ENCODE data around the gene TBX18.

Gene TBX18

DNA sequence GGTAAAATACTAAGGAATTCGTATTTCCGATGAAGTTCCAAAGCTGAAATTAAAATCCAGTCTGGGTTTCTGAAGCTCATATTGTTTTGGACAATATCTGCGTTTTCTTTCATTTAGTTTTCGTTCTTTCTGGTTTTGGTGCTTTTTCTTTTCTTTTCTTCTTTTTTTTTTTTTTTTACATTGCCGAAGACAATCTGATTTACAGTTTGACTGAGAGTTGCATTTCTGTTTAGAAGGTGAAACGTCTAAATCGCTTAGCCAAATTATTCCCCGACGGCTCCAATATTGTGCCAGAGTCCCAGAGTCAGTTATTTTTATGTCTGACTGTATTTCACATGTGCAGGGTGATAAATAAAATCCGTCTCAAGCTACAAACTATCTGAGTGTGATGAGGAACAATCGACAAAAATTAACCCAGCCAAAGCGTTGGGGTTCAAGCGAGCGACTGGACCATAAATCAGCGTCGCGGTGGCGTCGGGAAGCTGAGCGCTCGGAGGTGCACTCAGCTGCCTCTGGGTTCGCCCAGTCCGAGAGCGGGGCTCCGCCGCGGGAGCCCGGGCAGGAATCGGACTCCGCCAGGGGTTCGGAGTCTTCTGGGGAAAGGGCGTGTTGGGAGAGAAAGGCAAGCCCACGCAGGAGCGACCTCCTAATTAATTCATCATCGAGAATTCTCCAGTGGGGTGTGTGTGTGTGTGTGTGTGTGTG is 8.2 kb upstream of the TBX18 start:
- DNase-seq, result peak; percentile 63

DNA sequence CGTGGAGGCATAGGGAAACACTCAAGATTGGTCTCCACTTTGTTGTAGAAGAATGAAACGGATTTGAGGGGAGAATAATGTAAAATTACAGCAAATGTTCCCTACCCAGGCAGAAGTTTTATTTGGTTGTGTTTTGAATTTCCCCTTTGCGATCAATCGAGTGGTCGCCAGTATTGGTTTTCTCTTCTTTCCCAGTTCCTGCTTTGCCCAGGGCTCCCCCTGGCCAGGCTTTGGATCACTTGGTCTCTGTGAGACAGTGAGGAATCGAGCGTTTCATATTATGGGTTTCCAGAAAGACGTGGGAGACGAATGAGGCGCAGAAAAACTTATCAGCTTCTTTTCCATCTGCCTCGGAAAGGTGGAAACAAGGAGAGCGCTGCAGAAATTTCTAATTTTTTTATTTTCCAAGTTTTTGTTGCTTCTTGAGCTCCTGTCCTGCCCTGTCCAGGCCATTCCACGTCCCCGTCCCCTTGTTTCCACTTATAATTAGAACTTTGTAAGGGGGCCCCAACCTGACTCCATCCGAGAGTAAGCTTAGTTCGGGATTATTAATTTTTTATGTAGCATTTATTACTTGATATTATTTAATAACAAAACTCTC is 7.5 kb upstream of the TBX18 start:
- DNase-seq, result peak; percentile 49

DNA sequence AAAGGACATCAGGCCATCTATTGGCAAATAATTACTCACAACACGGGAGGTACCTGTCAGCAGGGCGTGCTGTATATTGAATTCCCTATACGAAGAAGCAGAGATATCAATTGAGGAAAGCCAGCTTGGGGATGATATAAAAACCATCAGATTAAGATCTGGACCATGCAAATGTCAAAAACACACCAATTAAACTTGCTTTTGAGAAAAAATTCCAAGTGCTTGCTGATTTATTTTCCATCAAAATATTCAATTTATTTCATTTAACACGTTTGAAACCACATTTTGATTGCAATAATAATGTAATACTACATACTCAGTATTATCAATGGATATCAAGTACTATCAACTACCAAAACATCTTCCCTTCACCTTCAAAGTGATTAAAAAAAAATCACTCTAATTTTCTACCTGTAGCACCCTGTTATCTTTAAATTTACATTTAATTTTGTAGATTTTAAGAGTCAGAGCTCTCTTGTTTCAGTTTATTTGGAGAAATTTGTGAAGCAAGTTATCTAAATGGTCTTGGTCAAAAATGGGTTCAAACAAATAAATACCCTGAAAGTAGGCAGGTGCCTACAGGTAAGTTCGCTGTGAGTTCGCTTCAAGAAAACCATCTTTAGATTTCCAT is 6.8 kb upstream of the TBX18 start:
- DNase-seq, result no peak

DNA sequence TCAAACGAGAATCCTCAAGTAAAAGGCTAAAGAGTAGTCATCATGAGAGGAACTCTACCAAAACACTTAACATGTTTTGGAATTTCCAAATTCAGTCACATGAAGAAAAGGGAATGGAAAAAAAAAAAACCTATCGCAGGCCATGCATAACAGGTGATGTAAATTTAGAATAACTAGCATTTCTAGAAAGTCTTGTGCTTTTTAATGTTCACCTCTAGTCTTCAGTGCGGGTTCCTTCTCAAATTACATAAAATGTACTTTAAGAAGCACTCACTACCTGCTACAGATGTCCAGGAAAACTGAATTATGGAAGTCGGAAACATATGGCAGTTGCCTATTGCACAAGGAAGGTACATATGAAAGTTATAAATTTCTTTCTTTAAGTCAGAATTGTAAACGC is 6.1 kb upstream of the TBX18 start:
- no peak for DNase-seq

DNA sequence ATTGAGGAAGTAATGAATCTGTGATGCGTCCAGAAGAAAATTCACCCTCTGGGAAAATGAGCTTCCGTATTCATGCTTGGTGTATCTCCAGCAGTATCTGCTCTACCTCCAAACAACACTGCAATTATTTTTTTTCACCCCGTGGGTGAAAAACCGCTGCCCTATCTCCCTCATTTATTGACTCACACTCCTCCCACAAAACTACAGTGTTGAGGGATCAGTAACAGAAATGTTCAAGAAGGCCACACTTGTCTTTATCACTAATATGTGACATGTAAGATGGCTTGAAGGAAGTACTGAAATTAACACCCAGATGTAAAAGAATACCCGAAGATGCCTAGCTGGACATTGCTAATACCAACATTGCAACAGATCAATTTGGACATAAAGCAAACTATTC is 4.9 kb upstream of the TBX18 start:
- no peak for DNase-seq

DNA sequence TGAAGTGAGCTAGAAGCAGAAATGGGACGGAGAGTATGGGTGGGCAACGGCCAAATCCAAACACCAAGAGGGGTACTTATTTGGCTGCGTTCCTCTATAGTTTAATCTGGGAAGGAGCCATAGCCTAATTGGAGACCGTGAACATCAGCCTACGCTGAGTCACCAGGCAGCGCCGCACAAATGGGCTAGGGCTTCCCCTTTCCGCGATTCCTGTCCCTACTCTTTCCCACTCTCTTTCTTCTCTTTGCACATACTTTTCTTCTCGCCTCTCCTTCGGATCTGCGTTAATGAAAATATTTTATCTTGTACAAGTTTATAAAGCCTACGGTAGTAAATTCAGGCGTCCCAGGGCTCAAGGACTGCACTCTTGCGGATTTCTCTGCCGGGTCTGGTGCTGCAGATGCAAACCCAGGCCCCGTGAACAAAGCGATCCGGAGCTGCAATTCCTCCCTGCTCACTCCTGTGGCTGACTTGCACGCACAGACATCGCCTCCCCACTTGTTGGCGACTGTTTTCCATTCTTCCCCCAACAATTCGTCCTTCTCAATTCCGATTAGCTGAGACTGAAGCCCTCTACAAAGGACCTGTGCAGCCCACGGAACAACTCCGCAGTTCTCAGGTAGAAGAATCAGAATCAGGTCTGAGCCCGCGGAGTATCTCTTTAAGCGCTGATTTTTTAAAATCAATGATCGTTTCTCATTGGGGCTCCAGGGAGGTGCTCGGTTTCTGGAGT is 4.2 kb upstream of the TBX18 start:
- DNase-seq, result peak; percentile 55

DNA sequence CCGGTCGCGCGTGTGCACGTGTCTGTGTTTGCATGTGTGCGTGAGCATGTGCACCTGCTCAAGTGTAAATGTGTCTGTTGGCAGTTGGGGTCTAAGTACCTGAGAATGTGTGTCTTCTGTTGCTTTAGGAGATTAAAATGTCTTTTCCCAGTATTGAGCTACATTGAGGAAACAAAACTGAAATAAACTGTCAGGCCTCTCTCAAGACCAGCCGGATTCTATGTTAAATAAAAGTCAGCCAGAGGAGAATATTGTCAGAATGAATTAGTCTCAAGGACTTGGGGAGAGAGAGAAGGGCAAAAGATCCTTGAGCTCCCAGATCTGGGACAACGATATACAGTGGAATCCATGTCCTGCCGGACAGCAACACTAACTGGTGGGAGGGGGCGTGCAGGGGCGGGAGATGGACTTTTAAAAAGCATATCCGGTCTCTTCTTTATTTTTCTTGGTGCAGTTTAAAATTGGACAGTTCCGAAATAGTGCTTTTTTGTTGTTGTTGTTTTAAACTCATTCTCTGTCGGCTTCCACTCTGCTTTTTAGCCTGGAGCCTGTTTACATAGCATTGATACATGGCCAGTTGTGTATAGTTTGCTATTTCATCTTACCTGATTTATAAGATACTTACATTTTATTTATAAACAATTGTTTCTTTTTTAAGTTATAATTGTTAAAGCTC is 3.3 kb upstream of the TBX18 start:
- DNase-seq, result peak; percentile 43

DNA sequence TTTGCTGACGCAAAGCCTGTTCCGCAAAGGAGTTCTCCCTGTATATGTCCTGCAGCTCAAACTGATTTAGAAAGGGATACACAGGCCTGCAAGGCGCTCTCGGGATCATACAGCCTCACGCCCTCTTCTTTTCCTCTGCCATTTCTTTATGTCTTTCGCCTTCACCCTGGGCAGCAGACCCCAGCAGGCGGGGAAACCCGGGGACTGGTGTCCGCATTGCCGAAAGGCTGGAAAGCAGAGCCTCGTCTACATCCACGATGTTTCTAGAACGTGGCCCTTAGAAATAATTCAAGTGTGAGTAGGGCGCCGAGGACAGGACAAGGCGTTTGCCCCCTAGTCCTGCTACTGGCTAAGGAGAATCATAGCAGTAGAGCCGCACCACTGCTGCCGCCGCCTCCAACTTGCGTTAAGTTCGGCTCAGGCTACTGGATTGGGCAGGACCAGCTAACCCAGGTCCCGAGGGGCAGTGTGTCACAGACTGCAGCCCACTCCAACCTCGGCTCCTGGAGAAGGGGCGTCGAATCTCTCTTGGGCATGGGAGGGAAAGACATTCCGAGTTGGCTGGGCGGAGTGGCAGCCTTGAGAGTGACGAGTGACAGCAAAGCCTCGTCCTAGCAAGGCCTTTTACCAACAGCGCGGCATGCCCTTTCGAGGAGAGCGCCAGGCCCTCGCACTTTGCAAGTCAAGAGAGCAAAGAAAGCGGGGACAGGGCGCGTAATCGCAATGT is 2.6 kb upstream of the TBX18 start:
- peak; percentile 40 for DNase-seq

DNA sequence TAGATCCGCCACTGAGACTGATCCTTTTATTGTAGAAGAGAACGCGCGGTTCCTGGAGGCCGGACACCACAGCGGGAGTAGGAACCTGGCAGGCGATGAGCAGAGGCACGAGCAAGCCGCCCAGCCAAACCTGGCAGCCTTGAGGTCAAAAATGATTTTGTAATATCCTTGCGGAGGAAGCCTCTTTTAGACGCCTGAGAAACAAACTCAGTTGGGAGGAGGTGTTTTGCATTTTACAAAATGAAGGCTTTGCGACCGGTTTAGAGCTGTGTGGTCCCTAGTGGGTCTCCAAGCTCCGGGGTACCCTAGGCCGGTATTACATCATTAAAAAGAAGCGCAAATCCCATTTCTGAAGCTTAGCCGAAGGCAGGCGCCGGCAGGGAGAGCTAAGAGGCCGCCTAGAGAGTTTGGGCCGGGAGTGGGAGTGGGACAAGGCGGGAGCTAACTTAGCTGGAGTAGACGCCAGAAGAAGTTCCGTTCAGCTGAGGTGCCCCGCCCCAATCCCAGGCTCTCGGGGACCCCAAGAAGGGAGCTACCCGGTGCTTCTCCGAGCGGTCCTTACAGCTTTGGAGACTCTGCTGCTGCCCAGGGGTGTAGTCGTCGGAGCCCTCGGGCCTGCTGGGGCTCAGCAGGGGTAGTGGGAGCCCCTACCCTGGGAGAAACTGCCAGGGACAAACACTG is 1.9 kb upstream of the TBX18 start:
- peak; percentile 68 for DNase-seq

DNA sequence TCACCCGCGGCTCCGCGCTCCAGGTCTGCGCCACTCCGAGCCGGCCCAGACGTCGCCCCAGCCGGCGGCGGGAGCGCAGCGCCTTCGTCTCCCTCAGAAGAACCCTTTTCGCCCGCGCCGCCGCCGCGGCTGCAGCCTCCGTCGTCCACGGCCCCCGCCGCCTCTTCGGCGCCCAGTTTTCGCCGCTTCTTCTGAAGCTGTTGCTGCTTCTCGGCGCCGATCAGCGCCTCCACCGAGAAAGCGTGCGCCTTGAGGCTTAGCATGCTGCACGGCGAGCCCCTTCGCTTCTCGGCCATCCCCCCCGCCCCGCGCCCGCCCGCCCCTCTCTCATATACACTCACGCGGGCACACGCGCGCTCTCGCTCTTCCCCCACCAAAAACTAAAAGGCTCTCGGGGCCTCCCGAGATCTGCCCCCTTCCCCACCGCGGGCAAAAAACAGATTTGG is 489 bp downstream of the TBX18 start:
- no peak for DNase-seq

DNA sequence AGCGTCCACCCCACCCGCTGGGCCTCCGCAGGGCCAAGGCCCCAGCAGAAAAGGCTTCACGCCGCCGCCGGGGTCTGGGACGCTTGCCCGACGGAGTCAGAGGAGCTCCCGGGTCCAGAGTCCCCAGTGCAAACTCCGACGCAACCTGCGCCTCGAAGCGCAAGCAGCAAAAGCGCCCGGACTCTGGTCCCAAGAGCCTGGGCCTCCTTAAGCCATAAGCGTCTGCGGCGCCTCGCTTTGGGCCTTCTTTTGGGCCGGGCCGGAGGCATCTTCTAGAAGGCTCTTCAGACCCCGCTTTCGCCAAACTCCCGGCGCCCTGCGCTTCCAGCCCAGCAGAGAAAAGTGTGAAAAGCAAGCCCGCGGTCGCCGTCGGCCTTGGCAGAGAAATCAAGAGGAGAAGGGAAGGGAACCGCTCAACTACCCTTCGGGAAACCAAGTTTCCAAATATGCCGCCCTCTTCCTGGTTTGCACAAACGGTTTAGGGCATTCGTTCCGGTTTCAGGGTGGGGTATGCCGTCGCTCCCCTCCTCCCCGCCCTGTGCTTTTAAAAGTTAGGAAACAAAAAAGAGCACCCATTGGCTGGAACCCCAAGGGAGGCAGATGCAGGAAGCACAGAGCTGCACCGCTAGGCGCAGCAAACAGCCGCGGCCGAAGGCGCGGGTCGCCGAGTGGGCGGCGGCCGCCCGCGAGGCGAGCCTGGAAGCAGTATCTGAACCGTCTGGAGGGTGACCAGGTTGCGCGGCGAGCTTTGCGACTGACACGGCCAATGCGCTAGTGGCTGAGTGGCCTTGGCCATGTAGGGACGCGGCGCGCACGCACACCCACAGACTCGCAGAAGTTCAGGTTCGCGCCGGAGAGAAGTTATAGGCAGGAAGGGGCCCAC is 1.2 kb downstream of the TBX18 start:
- peak; percentile 81 for DNase-seq

DNA sequence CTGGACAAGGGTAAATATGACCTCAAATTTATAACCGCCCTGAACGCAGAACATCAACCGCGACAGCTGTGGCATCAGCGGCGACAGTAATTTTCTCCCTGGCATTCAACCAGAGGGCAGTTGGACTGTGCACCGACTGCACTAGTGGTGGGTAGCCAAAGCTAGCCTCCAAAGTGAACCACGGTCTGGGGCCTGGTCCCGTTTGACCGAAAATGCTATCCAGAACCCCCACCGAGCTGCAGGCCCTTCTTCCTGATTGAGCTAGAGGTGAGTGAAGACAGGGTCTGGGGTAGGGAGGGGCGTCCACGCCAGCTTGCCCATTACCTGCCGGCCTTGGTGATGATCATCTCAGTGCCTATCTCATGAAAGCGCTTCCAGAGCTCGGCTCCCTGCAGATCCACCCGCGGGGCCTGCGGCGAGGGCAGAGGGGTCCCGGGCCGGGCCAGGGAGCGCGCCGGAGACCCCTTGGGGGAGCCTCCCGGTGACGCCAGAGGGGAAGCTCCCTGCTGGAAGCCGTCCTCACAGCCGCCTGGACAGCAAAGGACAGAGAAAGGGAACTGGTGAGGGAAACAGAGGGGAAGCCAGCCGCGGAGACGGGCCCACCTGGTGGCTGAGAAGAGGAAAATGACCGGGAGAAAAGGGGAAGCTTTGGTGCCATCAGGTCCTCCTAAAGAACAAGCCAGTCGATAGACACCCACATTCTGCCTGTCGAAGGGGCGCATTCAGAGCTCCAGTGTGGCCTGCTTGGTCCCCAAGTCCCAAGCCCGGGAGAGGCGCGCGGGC is 2.0 kb downstream of the TBX18 start:
- DNase-seq, result peak; percentile 70

DNA sequence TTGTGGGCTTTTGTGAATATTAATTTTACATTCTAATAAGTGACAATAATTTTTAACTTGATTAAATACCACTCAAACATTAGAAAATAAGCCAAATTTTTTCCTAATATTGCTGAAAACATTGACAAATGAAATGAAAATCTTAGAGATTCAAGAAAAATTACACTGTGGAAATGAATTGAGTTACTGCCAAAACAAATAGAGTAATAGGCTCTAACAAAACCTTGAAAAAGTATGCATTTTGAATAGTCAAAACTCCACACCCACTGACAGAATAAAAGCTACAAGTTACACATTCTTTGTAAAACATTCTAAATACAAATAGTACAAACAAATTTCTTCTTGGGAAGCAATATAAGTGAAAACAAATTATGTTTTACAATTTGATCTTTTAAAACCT is 5.9 kb downstream of the TBX18 start:
- DNase-seq, result no peak

DNA sequence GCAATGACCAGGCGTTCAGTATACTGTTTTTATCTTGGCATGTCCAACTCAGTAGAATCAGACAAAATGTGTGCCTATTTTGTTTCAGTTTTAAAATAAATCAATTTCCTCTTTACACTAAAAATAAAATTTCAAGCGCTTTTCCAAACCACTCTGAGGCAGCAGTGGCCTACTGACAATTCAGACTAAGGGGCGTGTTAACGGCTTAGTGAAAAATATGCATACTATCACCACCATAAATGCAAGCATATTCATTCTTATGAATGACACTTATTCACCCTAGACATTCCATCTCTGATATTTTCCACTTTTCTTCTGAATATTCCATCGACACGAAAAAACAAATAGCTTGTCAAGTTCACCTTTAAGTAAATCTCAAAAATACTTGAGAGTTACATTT is 7.5 kb downstream of the TBX18 start:
- no peak for DNase-seq

DNA sequence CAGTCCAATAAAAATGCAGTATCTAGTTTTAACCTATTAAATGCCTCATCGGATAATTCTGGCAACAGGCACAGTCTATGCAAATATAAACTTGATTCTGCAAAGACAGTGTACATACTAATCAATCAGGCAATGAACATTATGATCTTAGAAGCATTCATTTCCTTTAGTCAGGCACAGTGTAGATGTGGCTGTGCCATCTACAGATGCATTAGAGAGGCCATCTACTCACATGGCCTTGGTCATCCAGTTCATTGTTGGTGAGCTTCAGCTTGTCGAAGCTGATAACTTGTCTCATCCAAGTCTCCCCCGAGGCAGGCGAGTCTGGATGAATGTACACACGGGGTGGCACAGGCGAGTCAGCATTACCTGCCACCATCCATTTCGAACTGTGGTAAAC is 7.9 kb downstream of the TBX18 start:
- DNase-seq, result no peak

DNA sequence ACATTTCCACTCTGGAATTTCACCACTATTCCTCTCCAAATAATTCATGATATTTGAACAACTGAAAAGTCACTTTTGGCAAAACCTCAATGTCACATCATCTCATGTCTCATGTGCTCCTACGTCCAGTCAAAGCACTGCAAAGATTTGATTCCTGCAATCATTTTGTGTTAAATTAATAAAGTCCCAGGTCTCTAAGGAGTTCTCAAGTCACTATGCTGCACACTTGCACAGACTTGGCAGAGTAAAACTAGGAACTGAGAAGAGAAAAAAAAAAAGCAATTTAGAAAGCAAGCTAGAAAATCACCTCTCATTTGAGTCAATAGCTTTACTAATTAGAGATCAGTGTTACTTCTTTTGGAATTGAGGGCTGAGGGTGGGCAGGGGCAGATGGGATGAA is 11.2 kb downstream of the TBX18 start:
- no peak for DNase-seq

DNA sequence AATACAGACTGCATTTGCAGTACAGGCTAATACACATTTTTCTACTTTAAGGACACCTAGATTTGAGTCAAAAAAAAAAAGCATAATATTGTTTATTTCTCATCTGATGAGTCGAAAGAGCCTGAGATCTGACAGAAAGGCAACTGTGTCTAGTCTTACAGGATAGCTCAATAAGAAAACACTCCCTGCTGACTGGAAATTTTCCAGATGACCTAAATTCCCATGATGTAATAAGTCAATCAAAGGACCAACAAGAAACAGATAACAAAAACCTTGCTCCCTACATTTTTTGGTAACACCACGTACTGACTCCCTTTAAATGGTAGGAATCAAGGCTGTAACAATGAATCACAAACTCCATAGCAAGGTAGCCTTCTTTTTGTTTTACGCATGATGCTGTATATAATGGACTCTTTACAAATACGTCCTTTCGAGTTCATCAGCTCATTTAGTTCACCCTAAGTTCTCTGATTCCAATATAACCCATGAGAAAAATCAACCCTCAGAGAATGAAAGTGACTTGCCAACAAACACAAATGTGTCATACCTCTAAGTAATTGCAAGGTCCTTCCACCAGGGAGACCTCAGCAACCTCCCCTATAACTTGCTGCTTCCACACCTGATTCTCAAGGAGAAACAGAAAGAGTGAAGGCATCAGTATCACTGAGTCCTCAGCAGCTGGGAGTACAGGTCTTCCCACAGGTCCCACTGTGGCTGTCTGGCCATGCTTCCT is 12.1 kb downstream of the TBX18 start:
- DNase-seq, result no peak

DNA sequence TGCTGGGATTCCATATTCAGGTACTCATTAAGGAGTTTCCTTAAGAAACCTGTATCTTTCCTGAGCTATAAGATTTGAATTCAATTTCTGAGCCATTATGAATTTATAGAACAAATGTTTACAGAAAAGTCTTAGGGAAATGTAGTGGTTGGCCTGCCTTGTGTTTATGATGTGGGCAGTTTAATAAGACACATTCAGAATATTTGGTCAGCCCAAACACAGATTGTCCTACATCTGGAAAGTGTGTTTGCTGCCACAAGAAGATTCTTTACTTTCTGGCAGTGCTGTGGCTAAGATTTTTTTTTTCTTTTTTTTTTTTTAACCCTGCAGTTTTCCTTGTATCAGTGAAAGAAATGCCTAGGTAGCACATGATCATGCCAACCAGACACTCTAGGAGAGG is 15.2 kb downstream of the TBX18 start:
- no peak for DNase-seq

DNA sequence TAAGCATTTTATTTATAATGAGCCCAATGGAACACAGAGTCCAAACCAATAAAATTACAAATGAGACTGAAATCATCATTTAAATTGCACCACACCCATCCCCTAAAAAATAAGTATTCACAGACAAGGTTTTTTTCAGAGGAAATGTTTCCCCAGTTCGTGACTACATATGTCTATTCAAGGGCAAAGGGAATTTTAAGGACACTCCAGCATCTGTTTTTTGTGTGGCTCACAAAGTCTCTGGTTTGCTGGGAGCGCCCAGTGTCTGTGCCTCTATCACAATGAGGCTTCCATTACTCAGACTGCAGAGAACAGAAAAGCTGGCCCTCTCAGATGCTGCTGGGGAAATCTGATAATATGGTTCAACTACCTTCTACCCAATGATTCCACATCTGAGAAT is 16.0 kb downstream of the TBX18 start:
- DNase-seq, result no peak

All from left hindlimb (tissue), 1 donor.